ENCODE data around the gene PDIA3. TPM values are rescaled to one million over a fixed set of nuclear protein-coding genes. Genes with fewer than 3 reads are reported as not detected.
"Not testable (repeated sequence)": the region's sequence is repeated elsewhere in the genome, so short reads cannot be mapped to it uniquely, and the experiment has no call there.

The PDIA3 gene
- polyA plus RNA-seq, 2 donors = 90.6 to 140 TPM

GRCh38 chr15:43808435-43808950 lies 62.3 kb downstream of the PDIA3 start:
- 86 to 94% methylated on average over 5 of the region's 5 CpGs for WGBS, 2 donors
- Histone ChIP-seq H3K4me1 (ENCODE audit: control insufficient read depth in 2 of 2, insufficient read depth in 2 of 2, low read length in 1 of 2) (no peaks in the 10 kb centered on the region), H3K27ac (ENCODE audit: low read depth in 2 of 2, low read length in 1 of 2) (no peak overlapping the region), H3K36me3 (ENCODE audit: control insufficient read depth in 2 of 2, insufficient read depth in 2 of 2, low read length in 1 of 2) (peaks cover 17 to 20% of the 10 kb centered on the region in 2 donors), H3K4me3 (ENCODE audit: low read depth in 1 of 2, low read length in 2 of 2) (no peak overlapping the region), H3K27me3 (ENCODE audit: control insufficient read depth in 1 of 2, insufficient read depth in 2 of 2, low read length in 2 of 2) (no peaks in the 10 kb centered on the region), H3K9me3 (ENCODE audit: control insufficient read depth in 2 of 2, insufficient read depth in 1 of 2, low read depth in 1 of 2, low read length in 1 of 2) (no peaks in the 10 kb centered on the region)

GRCh38 chr15:43808960-43809678 lies 62.9 kb downstream of the PDIA3 start:
- Histone ChIP-seq H3K36me3 (ENCODE audit: control insufficient read depth in 2 of 2, insufficient read depth in 2 of 2, low read length in 1 of 2) (peaks cover 17 to 20% of the 10 kb centered on the region in 2 donors), H3K4me3 (ENCODE audit: low read depth in 1 of 2, low read length in 2 of 2) (no peak overlapping the region), H3K27ac (ENCODE audit: low read depth in 2 of 2, low read length in 1 of 2) (no peak overlapping the region), H3K4me1 (ENCODE audit: control insufficient read depth in 2 of 2, insufficient read depth in 2 of 2, low read length in 1 of 2) (no peaks in the 10 kb centered on the region), H3K27me3 (ENCODE audit: control insufficient read depth in 1 of 2, insufficient read depth in 2 of 2, low read length in 2 of 2) (no peaks in the 10 kb centered on the region), H3K9me3 (ENCODE audit: control insufficient read depth in 2 of 2, insufficient read depth in 1 of 2, low read depth in 1 of 2, low read length in 1 of 2) (no peaks in the 10 kb centered on the region)
- WGBS, 2 donors = 89 to 90% methylated on average over 6 of the region's 6 CpGs

- WGBS, 2 donors = 94 to 99% methylated on average over 5 of the region's 5 CpGs
- H3K9me3 ChIP-seq (ENCODE audit: control insufficient read depth in 2 of 2, insufficient read depth in 1 of 2, low read depth in 1 of 2, low read length in 1 of 2); H3K27ac ChIP-seq (ENCODE audit: low read depth in 2 of 2, low read length in 1 of 2); H3K4me3 ChIP-seq (ENCODE audit: low read depth in 1 of 2, low read length in 2 of 2); H3K27me3 ChIP-seq (ENCODE audit: control insufficient read depth in 1 of 2, insufficient read depth in 2 of 2, low read length in 2 of 2); H3K4me1 ChIP-seq (ENCODE audit: control insufficient read depth in 2 of 2, insufficient read depth in 2 of 2, low read length in 1 of 2): not testable (repeated sequence)
- peaks cover 14 to 22% of the 10 kb centered on the region in 2 donors for H3K36me3 ChIP-seq (ENCODE audit: control insufficient read depth in 2 of 2, insufficient read depth in 2 of 2, low read length in 1 of 2)
These were observed 68.8 kb downstream of the PDIA3 start for GRCh38 chr15:43815064-43815463.

GRCh38 chr15:43821505-43821904 lies 75.3 kb downstream of the PDIA3 start:
- Histone ChIP-seq H3K4me1 (ENCODE audit: control insufficient read depth in 2 of 2, insufficient read depth in 2 of 2, low read length in 1 of 2) (peaks cover 0 to 2% of the 10 kb centered on the region in 2 donors), H3K4me3 (ENCODE audit: low read depth in 1 of 2, low read length in 2 of 2) (no peak overlapping the region), H3K27ac (ENCODE audit: low read depth in 2 of 2, low read length in 1 of 2) (no peak overlapping the region), H3K36me3 (ENCODE audit: control insufficient read depth in 2 of 2, insufficient read depth in 2 of 2, low read length in 1 of 2) (peaks cover 0 to 2% of the 10 kb centered on the region in 2 donors), H3K27me3 (ENCODE audit: control insufficient read depth in 1 of 2, insufficient read depth in 2 of 2, low read length in 2 of 2) (no peaks in the 10 kb centered on the region), H3K9me3 (ENCODE audit: control insufficient read depth in 2 of 2, insufficient read depth in 1 of 2, low read depth in 1 of 2, low read length in 1 of 2) (no peaks in the 10 kb centered on the region)
- 54 to 61% methylated on average over 3 of the region's 3 CpGs for WGBS, 2 donors

Other genes with a start within 250 kb of the PDIA3 start
- gene MAP1A, start 228.8 kb upstream of the PDIA3 start, polyA plus RNA-seq = under 1 TPM; 0.45 to 0.78 TPM
- 10 to 100 TPM; 10.9 to 17.8 TPM for gene PPIP5K1, start 156.2 kb upstream of the PDIA3 start, polyA plus RNA-seq
- 10 to 100 TPM; 64.6 to 87.6 TPM for gene CKMT1B, start 152.4 kb upstream of the PDIA3 start, polyA plus RNA-seq
- under 1 TPM; 0.11 to 0.79 TPM for gene STRC, start 127.6 kb upstream of the PDIA3 start, polyA plus RNA-seq
- gene CATSPER2, start 97.6 kb upstream of the PDIA3 start, polyA plus RNA-seq = 1 to 10 TPM; 2.1 to 7.4 TPM
- 10 to 100 TPM; 52.5 to 90.6 TPM for gene CKMT1A, start 52.6 kb upstream of the PDIA3 start, polyA plus RNA-seq
- 10 to 100 TPM; 14.5 to 15.5 TPM for gene ELL3, start 30.5 kb downstream of the PDIA3 start, polyA plus RNA-seq
- gene SERF2, start 45.9 kb downstream of the PDIA3 start, polyA plus RNA-seq = 1,000 to 10,000 TPM; 1,288 to 2,170 TPM
- under 1 TPM; 0.18 to 0.24 TPM for gene SERINC4, start 53.8 kb downstream of the PDIA3 start, polyA plus RNA-seq
- gene HYPK, start 54.2 kb downstream of the PDIA3 start, polyA plus RNA-seq = 10 to 100 TPM in 1 of 2 donors, 1 to 10 TPM in 1; 5.3 to 25.4 TPM
- 10 to 100 TPM in 1 of 2 donors, 1 to 10 TPM in 1; 7.7 to 16.8 TPM for gene MFAP1, start 78.3 kb downstream of the PDIA3 start, polyA plus RNA-seq
- 1 to 10 TPM; 2.5 to 5.0 TPM for gene WDR76, start 80.6 kb downstream of the PDIA3 start, polyA plus RNA-seq

Data from esophagus (tissue), 2 donors.